ENCODE measurements around the gene ACAP1.

ACAP1 gene

GRCh38 chr17:7311110-7311705 lies 25.1 kb upstream of the ACAP1 start:
- DNase-seq (ENCODE audit: low read depth): no peak

- DNase-seq (ENCODE audit: low read depth): no peak
Measured at GRCh38 chr17:7312432-7313087, 23.8 kb upstream of the ACAP1 start.

- DNase-seq (ENCODE audit: low read depth): no peak
Measured at GRCh38 chr17:7313088-7313889, 23.0 kb upstream of the ACAP1 start.

- no peak for DNase-seq (ENCODE audit: low read depth)
Measured at GRCh38 chr17:7313890-7314718, 22.2 kb upstream of the ACAP1 start.

- DNase-seq (ENCODE audit: low read depth): peak; percentile 87
Measured at GRCh38 chr17:7314719-7315569, 21.4 kb upstream of the ACAP1 start, which contains the start of gene GPS2. Gene GPS2, minus strand, starts transcription at chr17:7315360. Its CDS starts 308 bp downstream, at chr17:7315052.

- no peak for DNase-seq (ENCODE audit: low read depth)
Measured at GRCh38 chr17:7315570-7316235, 20.6 kb upstream of the ACAP1 start.

GRCh38 chr17:7317161-7317803 lies 19.0 kb upstream of the ACAP1 start:
- DNase-seq (ENCODE audit: low read depth): no peak

GRCh38 chr17:7318121-7318860 lies 18.0 kb upstream of the ACAP1 start:
- no peak for DNase-seq (ENCODE audit: low read depth)

GRCh38 chr17:7321466-7321865 lies 14.9 kb upstream of the ACAP1 start:
- DNase-seq (ENCODE audit: low read depth): no peak

- no peak for DNase-seq (ENCODE audit: low read depth)
Measured at GRCh38 chr17:7322520-7323194, 13.7 kb upstream of the ACAP1 start.

- no peak for DNase-seq (ENCODE audit: low read depth)
Measured at GRCh38 chr17:7323731-7324437, 12.4 kb upstream of the ACAP1 start.

- DNase-seq (ENCODE audit: low read depth): no peak
Measured at GRCh38 chr17:7324438-7324779, 11.9 kb upstream of the ACAP1 start.

GRCh38 chr17:7325031-7325528 lies 11.2 kb upstream of the ACAP1 start:
- DNase-seq (ENCODE audit: low read depth): no peak

- no peak for DNase-seq (ENCODE audit: low read depth)
Measured at GRCh38 chr17:7326186-7326585, 10.1 kb upstream of the ACAP1 start.

GRCh38 chr17:7327056-7327455 lies 9.3 kb upstream of the ACAP1 start:
- DNase-seq (ENCODE audit: low read depth): no peak

GRCh38 chr17:7327501-7327900 lies 8.8 kb upstream of the ACAP1 start:
- no peak for DNase-seq (ENCODE audit: low read depth)

- no peak for DNase-seq (ENCODE audit: low read depth)
Measured at GRCh38 chr17:7328009-7328408, 8.3 kb upstream of the ACAP1 start.

GRCh38 chr17:7328840-7329373 lies 7.4 kb upstream of the ACAP1 start, which contains the start of gene NEURL4:
Gene NEURL4, minus strand, starts transcription at chr17:7329335. Its CDS starts 23 bp downstream, at chr17:7329312.
- DNase-seq (ENCODE audit: low read depth): no peak
